GM19025 (cell line): ENCODE data around the gene MYH13.
"Not testable (repeated sequence)": the region's sequence is repeated elsewhere in the genome, so short reads cannot be mapped to it uniquely, and the experiment has no call there.

ENCODE experiments used
- ATAC-seq: cut with Tn5 transposase; IDR thresholded peaks from one replicate; pipeline ENCODE4 v1.9.1; 2021; ENCODE audit warnings: mild to moderate bottlenecking, low read depth, moderate library complexity; ENCODE audit not compliant: unreplicated experiment

Gene MYH13

GRCh38 chr17:10306585-10306984, 66.2 kb downstream of the MYH13 start:
- no peak for ATAC-seq

DNA sequence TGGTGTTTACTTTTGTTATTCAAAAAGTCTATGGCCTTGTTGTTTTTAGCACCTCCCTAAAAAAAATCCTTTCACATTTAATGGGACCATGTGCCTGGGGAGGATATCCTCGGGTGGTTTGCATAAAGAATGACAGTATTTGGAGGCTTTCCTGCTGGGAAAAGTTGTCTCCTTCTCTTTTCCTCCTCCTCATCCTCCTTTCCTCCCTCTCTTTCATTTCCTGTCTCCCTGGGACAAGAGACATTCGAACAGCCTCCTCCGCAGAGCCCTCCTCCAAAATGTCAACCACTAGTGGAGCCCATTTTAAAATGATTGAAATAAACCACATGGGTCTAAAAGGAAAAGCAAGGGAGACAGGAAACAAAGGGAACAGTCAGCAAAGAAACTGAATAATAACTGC, 67.4 kb downstream of the MYH13 start:
- ATAC-seq: no peak

- no peak for ATAC-seq
These were observed 68.0 kb downstream of the MYH13 start for GRCh38 chr17:10304758-10305300.

DNA sequence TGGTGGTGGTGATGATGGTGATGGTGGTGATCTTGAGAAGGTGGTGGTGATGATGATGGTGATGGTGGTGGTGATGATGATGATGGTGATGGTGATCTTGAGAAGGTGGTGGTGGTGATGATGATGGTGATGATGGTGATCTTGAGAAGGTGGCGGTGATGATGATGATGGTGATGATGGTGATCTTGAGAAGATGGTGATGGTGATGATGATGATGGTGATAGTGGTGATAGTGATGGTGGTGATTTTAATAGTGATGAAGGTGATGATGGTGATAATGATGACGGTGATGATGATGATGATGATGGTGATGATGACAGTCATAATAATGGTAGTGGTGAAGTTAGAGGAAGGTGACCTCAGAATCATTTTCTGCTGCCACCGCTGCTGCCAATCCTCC, 75.1 kb downstream of the MYH13 start:
- ATAC-seq: no peak

DNA sequence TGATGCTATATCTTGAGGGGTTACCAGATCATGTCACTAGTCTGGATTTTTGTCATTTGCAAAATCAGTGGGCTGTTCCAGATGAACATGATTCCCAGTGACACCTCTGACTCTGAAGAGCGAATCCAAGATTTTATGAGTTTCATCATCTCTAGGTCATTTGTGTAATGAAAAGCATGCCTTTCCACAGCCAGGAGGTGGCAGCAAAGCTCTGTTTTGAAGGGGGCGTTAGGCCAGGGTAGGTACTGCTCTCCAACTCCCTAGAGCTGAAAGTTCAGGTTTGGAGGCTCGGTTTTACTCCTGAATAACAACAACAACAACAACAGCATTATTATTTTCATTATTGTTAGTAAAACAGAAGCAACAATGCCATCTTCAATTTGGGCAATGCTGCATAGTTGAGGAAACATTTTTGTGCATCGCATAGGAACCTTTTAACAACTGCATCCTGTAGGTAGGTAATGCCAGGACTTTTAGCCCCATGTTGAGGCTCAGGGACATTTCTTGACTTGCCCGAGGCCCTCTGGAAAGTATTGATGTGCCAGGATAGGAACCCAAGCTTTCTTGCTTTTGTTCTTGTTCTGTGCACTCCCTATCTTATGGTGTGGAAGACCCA, 77.0 kb downstream of the MYH13 start:
- ATAC-seq: no peak

DNA sequence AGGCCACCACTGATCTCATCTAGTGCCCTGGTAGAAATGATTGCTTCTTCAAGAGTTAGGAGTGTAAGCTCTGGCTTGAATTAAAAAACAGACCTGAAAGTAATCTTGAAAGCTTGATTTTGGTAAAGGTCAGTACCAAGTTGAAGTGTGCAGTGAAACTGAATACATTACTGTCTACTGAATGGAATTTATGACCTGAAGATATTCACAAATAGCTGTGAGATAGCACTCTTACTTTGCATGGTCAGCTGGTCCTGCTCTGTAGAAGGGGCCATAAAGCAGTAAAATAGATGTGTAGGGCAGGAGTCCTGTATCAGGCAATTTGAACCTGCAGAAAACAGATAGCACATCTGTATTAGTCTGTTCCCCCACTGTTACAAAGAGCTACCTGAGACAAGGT, 78.6 kb downstream of the MYH13 start:
- ATAC-seq: no peak

DNA sequence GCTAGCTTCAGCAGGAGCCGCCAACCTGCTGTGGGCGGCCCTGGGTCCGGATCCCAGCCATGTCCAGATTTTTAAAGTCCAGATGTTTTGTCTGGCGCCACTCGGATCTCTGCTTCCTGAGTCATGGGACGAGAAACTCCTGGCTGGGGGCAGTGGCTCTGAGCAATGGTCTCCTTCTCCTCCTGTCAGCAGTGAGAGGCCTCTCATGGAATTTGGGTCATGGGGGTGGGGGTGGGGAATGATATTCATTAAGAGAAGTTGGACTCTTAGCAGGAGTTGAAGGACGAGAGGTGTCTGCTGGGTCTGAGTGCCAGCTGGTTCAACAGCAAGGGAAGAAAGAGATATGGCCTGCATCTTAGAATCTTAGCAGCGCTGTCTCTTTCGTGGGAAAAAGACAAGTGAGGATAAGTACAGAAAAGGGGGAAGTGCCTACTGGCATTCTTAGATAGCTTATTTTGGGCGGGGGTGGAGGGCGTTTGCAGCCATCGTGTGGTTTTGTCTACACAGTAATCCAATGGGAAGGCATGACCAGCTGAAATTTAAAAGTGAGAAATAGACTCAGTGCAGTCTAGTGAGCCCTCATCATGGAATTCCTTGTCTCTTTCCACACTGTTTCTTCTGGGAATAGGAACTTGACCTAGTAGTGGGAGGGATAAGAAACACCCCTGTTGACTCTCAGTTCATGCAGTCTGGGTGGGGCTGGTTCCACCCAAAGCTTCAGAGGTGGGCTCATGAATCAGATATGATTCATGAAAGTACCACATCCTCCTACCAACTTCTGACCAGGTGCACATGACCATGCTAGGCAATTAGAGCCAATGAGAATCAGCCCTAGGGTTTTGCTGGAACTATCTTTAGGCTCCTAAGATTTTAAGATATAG, 80.5 kb downstream of the MYH13 start:
- no peak for ATAC-seq

GRCh38 chr17:10291576-10291975, 81.2 kb downstream of the MYH13 start:
- not testable (repeated sequence) for ATAC-seq

DNA sequence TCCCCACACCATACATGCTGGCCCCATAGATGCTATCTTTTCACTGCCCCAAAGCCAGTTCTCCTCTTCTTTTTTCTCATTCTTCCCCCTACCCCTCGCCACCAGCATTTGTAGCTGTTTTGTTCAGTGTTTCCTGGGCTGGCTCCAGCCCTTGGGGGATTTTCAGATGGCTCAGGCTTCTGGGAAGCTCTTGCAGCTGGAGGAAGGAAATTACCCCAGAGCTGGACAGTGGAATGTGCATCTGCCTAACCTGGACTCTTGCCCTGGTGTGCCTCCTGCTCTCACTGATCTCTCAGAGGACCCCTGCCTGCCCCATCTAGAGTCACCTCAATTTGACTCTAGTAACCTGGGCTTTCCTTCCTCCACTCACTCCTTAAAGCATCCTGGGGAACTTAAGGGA, 82.8 kb downstream of the MYH13 start:
- no peak for ATAC-seq

GRCh38 chr17:10286324-10286723, 86.5 kb downstream of the MYH13 start:
- no peak for ATAC-seq

- ATAC-seq: no peak
These were observed 86.9 kb downstream of the MYH13 start for GRCh38 chr17:10285896-10286295.

DNA sequence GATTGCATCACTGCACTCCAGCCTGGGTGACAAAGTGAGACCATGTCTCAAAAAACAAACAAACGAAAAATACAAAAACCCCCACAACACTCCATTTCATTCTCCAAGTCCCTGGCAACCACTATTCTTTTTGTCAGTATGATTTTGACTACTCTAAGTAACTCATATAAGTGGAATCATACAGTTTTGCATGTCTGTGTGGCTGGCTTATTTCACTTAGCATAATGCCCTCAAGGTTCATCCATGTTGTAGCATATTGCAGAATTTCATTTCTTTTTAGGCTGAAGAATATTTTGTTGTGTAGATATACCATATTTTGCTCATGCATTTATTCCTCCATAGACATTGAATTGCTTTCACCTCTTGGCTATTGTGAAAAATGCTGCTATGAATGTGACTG, 92.7 kb downstream of the MYH13 start:
- ATAC-seq: no peak

- ATAC-seq: no peak
These were observed 94.6 kb downstream of the MYH13 start for GRCh38 chr17:10278218-10278617.

- ATAC-seq: no peak
These were observed 96.4 kb downstream of the MYH13 start for GRCh38 chr17:10276436-10276835.

GRCh38 chr17:10275418-10275817, 97.4 kb downstream of the MYH13 start:
- ATAC-seq: no peak

DNA sequence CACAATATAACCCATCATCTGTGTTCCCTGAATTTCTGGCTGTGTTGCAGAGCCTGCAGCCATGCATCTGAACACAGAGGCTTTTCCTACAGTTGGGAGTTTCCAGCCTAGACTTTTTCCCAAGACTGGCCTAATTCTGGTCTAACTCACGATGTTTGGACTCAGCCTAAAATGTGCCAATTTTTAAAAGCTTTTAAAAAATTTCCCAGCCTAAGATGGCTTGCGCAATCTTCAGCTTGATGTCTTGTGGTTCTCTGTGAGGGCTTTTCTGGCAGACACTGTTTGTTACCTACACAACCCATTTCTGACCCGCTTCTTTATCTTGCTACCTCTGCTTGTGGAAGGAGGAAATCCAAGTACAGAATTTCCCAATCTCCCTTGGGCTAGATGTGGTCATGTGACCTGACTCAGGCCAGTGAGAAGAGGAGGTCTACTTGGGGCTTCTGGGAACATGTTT, 101.7 kb downstream of the MYH13 start:
- no peak for ATAC-seq

DNA sequence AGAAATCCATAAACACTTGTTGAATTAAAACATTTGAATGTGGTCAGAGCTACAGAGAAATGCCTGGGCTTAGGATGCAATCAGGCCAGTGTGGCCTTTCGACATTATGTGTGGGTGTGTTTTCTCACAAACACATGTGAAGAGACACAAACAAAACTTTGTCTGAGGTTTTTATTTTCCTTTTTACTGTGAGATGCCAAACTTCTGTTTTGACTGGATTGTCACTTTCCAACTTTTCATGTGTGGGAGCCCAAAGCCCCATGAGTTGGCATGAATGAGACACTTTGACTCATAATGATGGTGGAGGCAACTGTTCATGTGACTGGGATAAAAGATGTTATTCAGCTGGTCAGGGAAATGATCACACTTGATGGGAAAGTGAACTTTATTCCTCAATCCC, 102.5 kb downstream of the MYH13 start:
- ATAC-seq: no peak

GRCh38 chr17:10268005-10268404, 104.8 kb downstream of the MYH13 start:
- no peak for ATAC-seq

GRCh38 chr17:10266296-10266876, 106.4 kb downstream of the MYH13 start:
- ATAC-seq: no peak

- no peak for ATAC-seq
These were observed 107.6 kb downstream of the MYH13 start for GRCh38 chr17:10265100-10265810.

DNA sequence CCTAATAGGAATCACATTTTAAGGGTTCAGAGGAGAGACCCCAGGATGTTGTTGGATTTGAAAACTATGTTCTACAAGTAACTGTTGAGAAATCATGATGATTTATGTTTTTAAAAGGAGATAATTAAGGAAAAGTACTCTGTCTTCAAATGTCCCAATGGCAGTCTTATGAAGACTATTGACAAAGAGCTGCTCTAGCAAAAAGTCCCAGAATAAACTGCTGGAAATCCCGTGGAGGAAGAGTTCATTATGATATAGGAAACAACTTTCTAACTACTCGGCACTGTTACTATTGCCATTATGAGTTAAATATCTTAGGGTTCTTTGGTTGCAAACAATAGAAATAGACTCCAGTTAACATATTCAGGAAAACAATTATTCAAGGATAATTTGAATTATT, 108.8 kb downstream of the MYH13 start:
- ATAC-seq: no peak
